Esophagus squamous epithelium (tissue), 4 donors: ENCODE results near the gene ZMYND15.

Source experiments
- POLR2A ChIP-seq, 4 donors: fragments of 450-650 bp; IDR thresholded peaks; one replicate each; pipeline ENCODE4 v1.6.1; 2017; ENCODE audit warnings: antibody characterized with exemption in 4 of 4, mild to moderate bottlenecking in 4 of 4, moderate library complexity in 3 of 4
- TF ChIP-seq, protein P1 (sequence below), 6 experiments: fragments of 450-650 bp in 4 of 6; fragments of 200-600 bp in 2 of 6; sonication (generic) in 2 of 6; IDR thresholded peaks; one replicate each; pipeline ENCODE4 v1.5.1; 2016 to 2019; ENCODE audit warnings: antibody characterized with exemption in 6 of 6, mild to moderate bottlenecking in 4 of 6, moderate library complexity in 4 of 6

DNA sequence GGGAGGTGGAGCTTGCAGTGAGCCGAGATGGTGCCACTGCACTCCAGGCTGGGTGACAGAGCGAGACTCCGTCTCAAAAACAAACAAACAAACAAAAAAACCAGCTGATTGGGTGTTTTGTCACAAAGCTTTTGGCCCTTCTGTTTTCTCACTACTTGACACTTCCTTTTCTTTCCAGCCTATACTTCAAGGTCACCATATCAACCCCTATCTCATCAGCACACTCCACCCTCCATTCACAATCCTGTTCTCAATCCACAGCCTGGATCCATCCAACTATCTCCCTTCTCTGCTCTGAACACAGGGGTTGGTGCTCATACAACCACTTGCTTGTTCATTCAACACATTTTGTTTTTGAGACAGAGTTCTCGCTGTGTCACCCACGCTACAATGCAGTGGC is 15.0 kb upstream of the ZMYND15 start:
- TF ChIP-seq, protein P1, sequence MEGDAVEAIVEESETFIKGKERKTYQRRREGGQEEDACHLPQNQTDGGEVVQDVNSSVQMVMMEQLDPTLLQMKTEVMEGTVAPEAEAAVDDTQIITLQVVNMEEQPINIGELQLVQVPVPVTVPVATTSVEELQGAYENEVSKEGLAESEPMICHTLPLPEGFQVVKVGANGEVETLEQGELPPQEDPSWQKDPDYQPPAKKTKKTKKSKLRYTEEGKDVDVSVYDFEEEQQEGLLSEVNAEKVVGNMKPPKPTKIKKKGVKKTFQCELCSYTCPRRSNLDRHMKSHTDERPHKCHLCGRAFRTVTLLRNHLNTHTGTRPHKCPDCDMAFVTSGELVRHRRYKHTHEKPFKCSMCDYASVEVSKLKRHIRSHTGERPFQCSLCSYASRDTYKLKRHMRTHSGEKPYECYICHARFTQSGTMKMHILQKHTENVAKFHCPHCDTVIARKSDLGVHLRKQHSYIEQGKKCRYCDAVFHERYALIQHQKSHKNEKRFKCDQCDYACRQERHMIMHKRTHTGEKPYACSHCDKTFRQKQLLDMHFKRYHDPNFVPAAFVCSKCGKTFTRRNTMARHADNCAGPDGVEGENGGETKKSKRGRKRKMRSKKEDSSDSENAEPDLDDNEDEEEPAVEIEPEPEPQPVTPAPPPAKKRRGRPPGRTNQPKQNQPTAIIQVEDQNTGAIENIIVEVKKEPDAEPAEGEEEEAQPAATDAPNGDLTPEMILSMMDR (IDR thresholded peaks at IDR 0.05), result no peak
- TF ChIP-seq POLR2A (IDR thresholded peaks at IDR 0.05), result no peak
